ENCODE measurements around the gene IGF2BP1. TPM values are rescaled to one million over a fixed set of nuclear protein-coding genes. Genes with fewer than 3 reads are reported as not detected.
"Not testable (repeated sequence)": the region's sequence is repeated elsewhere in the genome, so short reads cannot be mapped to it uniquely, and the experiment has no call there.

Gene IGF2BP1
- total RNA-seq, 2 donors from 2014 or later: 0.96 TPM; not detected in 1

DNA sequence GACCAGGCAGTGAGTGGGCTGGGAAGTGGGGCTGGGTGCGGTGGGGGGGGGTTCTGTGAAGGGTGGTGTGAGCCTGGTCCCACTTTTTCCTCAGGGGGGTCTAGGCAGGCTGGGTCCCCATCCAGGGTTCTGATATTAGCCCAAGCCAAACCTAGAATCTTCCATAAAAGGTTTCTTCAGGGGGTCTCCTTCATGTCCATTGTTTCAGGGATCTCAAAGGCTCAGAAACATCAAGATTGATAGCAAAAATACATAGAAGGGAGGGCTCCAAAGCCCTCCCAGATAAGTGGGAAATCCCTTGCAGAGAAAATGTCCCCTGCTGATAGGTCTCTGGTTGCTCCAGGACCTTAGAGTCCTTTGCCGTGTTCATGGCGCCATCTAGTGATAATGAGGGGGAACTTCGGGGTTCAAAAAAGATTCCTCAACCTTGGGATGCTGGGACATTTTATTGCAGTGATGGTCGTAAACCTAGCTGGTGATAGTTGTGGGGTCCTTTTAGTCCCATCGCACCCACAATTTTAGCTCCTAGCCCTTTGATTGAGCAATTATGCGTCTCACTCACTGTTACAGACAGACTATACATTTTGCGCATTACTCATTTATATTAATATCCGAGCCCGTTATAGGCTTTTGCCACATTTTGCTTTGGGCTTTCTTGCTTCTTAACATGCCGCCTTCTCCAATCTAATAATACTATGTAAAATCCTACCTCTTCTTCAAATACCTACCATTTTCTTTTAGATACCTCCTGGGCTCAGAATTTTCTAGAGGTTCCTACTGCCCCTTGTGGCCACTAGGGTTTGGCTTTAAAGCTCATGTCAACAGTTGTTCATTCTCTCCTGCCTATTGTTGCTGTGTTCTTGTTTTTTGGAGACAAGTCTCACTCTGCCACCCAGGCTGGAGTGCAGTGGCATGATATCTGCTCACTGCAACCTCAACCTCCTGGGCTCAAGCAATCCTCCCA is 35.1 kb downstream of the IGF2BP1 start:
- no peaks in the 10 kb centered on the region for H3K4me1 ChIP-seq
- H3K27me3 ChIP-seq: no peaks in the 10 kb centered on the region
- DNase-seq: peak; percentile 62
- H3K4me3 ChIP-seq: no peak overlapping the region
- no peak overlapping the region for H3K27ac ChIP-seq
- intact Hi-C loops (cut with DNase I): loop anchor here (2.0 to 10.0 kb wide), 3 partner anchors 147 to 357 kb away; no protein-coding TSS in a partner anchor
- H3K9me3 ChIP-seq: no peaks in the 10 kb centered on the region
- no peaks in the 10 kb centered on the region for H3K36me3 ChIP-seq
- TF ChIP-seq, protein P1, sequence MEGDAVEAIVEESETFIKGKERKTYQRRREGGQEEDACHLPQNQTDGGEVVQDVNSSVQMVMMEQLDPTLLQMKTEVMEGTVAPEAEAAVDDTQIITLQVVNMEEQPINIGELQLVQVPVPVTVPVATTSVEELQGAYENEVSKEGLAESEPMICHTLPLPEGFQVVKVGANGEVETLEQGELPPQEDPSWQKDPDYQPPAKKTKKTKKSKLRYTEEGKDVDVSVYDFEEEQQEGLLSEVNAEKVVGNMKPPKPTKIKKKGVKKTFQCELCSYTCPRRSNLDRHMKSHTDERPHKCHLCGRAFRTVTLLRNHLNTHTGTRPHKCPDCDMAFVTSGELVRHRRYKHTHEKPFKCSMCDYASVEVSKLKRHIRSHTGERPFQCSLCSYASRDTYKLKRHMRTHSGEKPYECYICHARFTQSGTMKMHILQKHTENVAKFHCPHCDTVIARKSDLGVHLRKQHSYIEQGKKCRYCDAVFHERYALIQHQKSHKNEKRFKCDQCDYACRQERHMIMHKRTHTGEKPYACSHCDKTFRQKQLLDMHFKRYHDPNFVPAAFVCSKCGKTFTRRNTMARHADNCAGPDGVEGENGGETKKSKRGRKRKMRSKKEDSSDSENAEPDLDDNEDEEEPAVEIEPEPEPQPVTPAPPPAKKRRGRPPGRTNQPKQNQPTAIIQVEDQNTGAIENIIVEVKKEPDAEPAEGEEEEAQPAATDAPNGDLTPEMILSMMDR (IDR thresholded peaks at IDR 0.05): peak; percentile 72
- H3K9ac ChIP-seq (ENCODE audit: low read depth in 2 of 2, low read length in 2 of 2): no peak overlapping the region

DNA sequence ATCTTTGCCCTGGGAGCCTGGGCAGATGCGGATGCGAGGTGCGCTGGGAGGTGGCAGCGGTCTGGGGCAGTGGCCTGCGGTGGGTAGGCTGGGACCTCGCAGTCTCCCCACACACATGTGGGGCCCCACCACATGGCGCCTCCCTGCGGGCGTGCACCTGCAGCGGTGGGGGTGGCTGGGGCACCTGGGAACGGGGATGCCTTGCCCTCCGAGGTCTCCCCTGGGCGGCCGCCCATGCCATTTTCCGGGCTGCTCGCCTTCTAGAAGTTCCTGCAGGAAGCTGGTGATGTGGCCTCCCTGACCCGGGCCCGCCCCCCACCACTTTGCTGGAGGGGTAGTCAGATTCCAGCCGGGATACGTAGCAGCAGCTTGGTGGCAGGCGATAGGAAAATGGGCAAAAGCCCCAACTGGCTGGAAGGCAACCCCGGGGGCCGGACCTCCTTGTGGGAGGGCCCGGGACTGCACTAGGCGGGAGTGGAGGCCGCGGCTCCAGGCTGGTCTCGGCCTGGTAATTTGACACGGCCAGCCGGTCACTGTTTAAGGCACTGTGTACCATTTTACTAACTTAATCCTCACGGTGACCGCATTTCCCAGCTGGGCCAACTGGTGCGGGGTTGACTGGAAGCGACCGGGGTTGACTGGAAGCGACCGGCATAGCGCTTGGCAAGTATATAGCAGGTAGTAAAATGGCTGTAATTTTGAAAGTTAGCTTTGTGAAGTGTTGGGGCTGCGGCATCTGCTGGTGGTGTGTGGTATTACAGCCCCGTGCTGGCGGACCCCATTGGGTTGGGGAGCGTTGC is 38.5 kb downstream of the IGF2BP1 start:
- Histone ChIP-seq H3K9ac (ENCODE audit: low read depth in 2 of 2, low read length in 2 of 2) (no peak overlapping the region), H3K9me3 (no peaks in the 10 kb centered on the region), H3K4me3 (no peak overlapping the region), H3K27me3 (no peaks in the 10 kb centered on the region), H3K36me3 (no peaks in the 10 kb centered on the region), H3K4me1 (no peaks in the 10 kb centered on the region), H3K27ac (no peak overlapping the region)
- intact Hi-C loops (cut with DNase I): loop anchor here (10.0 kb wide), 2 partner anchors 231 to 361 kb away; no protein-coding TSS in a partner anchor
- TF ChIP-seq, protein P1 (IDR thresholded peaks at IDR 0.05): peak; percentile 78
- peak; percentile 54 for DNase-seq

DNA sequence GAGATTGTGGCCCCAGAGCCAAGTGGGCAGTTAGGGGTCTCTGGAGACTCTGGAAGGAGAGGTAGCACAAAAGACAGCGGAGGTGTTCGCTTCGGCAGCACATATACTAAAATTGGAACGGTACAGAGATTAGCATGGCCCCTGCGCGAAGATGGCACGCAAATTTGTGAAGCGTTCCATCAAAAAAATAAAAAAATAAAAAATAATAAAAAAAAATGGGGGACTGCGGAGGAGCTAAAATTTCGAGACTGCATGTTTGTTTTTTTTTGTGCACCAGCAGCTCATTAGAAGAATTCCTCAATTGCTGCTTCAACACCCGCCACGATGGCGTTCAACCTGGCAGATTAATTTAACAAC is 39.1 kb downstream of the IGF2BP1 start:
- TF ChIP-seq, protein P1 (IDR thresholded peaks at IDR 0.05): peak; percentile 11
- H3K27me3 ChIP-seq: no peaks in the 10 kb centered on the region
- intact Hi-C loops (cut with DNase I): loop anchor here (10.0 kb wide), 2 partner anchors 231 to 361 kb away; no protein-coding TSS in a partner anchor
- no peaks in the 10 kb centered on the region for H3K36me3 ChIP-seq
- DNase-seq: no peak
- no peak overlapping the region for H3K9ac ChIP-seq (ENCODE audit: low read depth in 2 of 2, low read length in 2 of 2)
- H3K4me1 ChIP-seq: no peaks in the 10 kb centered on the region
- H3K9me3 ChIP-seq: no peaks in the 10 kb centered on the region
- no peak overlapping the region for H3K27ac ChIP-seq
- H3K4me3 ChIP-seq: no peak overlapping the region

DNA sequence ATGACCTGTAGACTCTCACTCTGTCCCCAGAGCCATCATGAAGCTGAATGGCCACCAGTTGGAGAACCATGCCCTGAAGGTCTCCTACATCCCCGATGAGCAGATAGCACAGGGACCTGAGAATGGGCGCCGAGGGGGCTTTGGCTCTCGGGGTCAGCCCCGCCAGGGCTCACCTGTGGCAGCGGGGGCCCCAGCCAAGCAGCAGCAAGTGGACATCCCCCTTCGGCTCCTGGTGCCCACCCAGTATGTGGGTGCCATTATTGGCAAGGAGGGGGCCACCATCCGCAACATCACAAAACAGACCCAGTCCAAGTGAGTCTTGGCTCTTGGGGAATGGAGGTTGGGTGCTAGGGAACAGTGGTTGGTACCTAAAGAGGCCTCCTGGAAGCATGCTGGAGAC is 41.0 kb downstream of the IGF2BP1 start:
- DNase-seq: no peak
- intact Hi-C loops (cut with DNase I): loop anchor here (10.0 kb wide), 2 partner anchors 233 to 363 kb away; no protein-coding TSS in a partner anchor
- Histone ChIP-seq H3K27me3 (no peaks in the 10 kb centered on the region), H3K9ac (ENCODE audit: low read depth in 2 of 2, low read length in 2 of 2) (no peak overlapping the region), H3K4me3 (no peak overlapping the region), H3K9me3 (no peaks in the 10 kb centered on the region), H3K27ac (no peak overlapping the region), H3K4me1 (no peaks in the 10 kb centered on the region), H3K36me3 (no peaks in the 10 kb centered on the region)
- TF ChIP-seq, protein P1 (IDR thresholded peaks at IDR 0.05): no peak

DNA sequence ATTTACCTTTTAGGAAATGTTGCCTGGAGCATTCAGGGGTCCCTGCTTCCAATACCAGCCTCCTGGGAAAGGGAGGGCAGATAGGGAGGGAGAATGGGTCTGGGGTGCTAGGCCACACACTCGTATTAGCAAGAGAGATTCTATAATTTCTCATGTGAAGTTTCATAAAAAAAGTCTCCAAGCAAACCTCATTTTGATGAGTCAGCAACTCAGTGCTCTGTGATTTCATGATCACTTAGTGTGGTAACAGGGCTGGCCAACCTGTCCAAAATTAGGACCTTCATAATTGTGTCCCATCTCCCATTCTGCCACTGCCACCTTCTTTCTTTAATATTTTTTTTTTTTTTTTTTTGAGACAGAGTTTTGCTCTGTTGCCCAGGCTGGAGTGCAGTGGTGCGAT is 41.4 kb downstream of the IGF2BP1 start:
- Histone ChIP-seq H3K27ac (no peak overlapping the region), H3K9me3 (no peaks in the 10 kb centered on the region), H3K4me1 (no peaks in the 10 kb centered on the region), H3K27me3 (no peaks in the 10 kb centered on the region), H3K36me3 (no peaks in the 10 kb centered on the region), H3K4me3 (no peak overlapping the region), H3K9ac (ENCODE audit: low read depth in 2 of 2, low read length in 2 of 2) (no peak overlapping the region)
- DNase-seq: no peak
- intact Hi-C loops (cut with DNase I): loop anchor here (10.0 kb wide), 2 partner anchors 234 to 364 kb away; no protein-coding TSS in a partner anchor
- TF ChIP-seq, protein P1 (IDR thresholded peaks at IDR 0.05): no peak

DNA sequence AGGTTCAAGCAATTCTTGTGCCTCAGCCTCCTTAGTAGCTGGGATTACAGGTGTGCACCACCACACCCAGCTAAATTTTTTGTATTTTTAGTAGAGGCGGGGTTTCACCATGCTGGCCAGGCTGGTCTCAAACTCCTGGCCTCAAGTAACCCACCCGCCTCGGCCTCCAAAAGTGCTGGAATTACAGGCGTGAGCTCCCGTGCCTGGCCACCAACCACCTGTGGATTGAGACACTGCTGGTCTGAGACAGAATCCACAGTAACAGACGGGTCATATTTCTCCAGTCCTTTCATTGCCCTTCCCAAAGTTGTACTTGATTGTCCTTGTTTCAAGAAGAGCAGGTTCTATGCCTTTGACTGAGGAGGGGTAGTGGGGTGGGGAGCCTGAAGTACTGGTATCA is 42.3 kb downstream of the IGF2BP1 start:
- intact Hi-C loops (cut with DNase I): loop anchor here (10.0 kb wide), 2 partner anchors 235 to 365 kb away; no protein-coding TSS in a partner anchor
- not testable (repeated sequence) for H3K9me3 ChIP-seq; DNase-seq; H3K9ac ChIP-seq (ENCODE audit: low read depth in 2 of 2, low read length in 2 of 2); H3K4me1 ChIP-seq; H3K4me3 ChIP-seq; H3K36me3 ChIP-seq; H3K27me3 ChIP-seq; H3K27ac ChIP-seq
